HG02884 (cell line): ENCODE data around the gene ARHGAP23.
"Not testable (repeated sequence)": the region's sequence is repeated elsewhere in the genome, so short reads cannot be mapped to it uniquely, and the experiment has no call there.

Experiments
- ATAC-seq: cut with Tn5 transposase; IDR thresholded peaks from one replicate; pipeline ENCODE4 v1.9.1; 2021; ENCODE audit warnings: mild to moderate bottlenecking, moderate library complexity; ENCODE audit not compliant: unreplicated experiment

Gene ARHGAP23

DNA sequence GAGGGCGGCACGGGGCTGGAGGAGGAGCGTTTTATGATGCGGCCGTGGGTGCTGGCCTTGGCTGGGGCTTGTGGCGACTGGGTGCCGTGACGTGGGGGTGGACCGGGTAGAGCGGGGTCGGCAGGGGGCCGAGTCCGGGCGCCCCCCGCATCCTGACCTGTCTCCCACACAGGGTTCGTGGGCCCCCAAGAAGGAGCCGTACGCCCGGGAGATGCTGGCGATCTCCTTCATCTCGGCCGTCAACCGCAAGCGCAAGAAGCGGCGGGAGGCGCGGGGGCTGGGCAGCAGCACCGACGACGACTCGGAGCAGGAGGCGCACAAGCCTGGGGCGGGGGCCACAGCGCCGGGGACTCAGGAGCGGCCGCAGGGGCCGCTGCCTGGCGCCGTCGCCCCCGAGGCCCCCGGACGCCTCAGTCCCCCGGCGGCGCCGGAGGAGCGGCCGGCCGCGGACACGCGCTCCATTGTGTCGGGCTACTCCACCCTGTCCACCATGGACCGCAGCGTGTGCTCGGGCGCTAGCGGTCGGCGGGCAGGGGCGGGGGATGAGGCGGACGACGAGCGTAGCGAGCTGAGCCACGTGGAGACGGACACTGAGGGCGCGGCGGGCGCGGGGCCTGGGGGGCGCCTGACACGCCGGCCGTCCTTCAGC is 81.6 kb downstream of the ARHGAP23 start:
- ATAC-seq: no peak

DNA sequence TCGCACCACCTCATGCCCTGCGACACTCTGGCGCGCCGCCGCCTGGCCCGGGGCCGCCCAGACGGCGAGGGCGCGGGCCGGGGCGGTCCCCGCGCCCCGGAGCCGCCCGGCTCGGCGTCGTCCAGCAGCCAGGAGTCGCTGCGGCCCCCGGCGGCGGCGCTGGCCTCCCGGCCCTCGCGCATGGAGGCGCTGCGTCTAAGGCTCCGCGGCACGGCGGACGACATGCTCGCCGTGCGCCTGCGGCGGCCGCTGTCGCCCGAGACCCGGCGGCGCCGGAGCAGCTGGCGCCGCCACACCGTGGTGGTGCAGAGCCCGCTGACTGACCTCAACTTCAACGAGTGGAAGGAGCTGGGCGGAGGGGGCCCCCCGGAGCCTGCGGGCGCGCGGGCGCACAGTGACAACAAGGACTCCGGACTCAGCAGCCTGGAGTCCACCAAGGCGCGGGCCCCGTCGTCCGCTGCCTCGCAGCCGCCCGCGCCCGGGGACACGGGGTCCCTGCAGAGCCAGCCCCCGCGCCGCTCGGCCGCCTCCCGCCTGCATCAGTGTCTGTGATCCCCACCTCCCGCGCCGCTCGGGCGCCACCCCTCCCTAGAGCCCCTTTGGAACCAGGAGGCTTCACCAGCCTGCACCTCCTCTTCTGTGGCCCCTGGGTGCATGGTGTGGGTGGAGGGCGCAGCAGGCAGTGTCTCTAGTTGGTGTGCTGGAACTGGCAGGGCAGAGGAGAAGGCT is 82.3 kb downstream of the ARHGAP23 start:
- ATAC-seq: no peak

DNA sequence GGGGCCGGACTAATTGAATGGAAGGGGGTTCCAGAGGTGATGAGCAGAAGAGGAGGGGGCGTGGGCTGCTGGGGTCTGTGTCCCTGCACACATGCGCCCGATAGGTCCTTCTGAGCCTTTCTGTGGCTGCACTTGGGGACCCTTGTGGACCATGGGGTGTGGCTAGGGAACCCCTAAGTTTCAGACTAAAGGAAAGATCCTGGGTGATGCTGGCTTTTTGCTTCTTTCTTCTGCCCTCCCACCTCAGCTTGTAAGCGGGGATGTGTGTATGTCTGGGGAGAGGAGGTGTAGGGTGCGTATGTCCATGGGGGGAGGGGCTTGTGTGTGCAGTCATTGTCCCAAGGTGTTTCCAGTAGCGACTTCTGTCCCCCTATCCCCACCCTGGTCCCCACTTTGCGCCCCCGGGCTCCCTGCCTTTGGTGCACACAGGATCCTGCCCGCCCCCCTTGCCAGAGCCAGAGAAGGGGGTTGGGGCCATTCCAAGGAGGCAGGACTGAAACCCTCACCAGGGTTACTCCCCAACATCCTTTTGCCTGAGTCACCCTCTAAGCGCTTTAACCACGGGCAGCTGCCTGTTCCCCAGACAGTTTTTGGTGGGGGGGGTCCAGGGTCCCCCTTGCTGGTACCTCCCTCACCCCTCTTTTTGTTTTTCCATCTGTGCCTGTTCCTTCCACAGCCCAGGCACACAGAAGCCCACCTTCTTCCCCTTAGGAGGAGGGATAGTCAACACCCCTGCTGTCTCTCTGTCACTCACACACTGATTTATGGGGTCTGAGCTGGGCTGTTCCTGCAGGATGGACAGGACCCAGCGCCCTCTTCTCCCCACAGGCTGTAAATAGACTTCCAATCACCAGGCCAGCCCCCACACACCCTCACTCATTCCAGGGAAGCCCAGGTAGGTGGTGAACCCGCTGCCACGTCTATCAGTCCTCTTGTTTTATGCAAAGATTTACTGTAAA is 83.2 kb downstream of the ARHGAP23 start:
- no peak for ATAC-seq

DNA sequence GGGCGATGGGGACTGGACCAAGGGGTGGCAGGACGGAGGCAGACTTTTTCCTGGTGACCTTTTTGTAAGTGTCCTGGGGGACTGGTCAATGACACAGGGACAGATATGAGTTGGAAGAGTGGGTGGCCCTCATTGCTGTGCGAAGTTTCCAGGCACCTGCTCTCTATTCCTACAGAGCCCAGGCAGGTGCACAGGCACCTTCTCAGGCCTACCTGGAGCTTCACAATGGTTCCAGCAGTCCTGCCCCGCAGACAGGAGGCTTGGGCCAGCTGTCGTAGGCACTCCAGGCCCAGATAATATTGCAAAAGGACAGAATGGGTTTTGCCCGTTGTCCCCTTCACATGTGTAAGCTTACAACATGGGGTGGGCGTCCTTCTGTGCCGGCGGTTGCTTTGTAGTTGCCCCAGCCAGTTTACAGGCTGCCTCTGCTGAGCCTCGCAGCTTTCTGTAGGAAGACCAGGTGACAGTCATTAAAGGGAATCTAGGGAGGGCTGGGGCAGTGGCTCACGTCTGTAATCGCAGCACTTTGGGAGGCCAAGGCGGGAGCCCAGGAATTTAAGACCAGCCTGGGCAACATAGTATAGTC is 84.3 kb downstream of the ARHGAP23 start:
- no peak for ATAC-seq

DNA sequence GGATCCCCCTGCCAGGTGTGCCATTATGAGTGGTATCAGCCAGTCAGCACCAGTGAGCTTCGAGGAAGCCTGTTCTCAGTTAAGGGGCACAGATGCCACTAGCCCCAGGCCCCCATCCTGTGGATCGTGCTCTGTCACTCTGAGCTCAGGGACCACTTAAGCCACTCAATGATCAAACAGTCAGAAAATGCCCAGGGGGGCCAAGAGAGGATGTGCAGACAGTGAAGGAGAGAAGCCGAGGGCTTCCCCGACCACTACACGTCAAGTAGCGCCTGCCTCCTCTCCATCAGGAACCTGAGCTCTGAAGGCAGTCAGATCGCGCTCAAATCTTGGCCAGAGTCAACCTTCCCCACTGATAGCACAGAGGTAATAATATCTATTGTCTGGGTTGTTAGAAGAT is 98.3 kb downstream of the ARHGAP23 start:
- not testable (repeated sequence) for ATAC-seq

DNA sequence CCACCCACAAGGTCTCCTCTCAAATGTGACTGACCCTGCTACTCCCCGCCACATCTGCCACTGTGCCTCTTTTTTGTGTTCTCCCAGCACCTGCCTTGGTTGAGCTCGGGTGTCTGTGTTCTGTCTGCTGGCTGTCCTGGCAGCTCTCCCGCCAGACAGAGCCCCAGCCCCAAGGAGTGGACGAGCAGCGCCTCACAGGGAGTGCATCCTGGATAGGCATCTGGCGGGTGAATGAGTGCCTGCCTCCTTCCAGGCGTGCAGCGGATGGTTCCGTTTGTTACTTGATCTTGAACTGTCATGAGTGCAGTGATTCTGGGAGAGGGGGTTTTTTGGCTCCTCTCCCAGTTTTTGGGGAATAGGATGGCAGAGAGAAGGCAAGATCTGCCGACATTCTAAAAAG is 99.9 kb downstream of the ARHGAP23 start:
- ATAC-seq: not testable (repeated sequence)

DNA sequence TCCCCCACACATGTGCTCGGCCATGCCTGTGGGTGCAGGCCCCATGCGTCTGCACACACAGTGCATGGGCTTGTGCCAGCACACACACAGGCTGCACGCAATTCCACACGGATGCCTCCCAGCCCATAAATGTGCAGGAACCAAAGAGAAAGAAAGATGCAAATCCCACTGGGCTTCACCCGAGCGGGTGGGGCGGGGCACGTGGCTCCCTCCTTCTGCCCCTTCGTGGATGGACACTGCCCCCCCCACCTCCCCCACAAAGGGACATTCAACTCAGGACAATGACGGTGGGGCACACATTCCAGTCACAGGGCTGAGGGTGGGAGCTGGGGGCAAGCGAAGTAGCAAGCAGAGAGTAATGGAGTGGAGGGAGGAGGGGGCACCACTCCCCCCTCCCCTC is 102.6 kb downstream of the ARHGAP23 start:
- ATAC-seq: not testable (repeated sequence)

DNA sequence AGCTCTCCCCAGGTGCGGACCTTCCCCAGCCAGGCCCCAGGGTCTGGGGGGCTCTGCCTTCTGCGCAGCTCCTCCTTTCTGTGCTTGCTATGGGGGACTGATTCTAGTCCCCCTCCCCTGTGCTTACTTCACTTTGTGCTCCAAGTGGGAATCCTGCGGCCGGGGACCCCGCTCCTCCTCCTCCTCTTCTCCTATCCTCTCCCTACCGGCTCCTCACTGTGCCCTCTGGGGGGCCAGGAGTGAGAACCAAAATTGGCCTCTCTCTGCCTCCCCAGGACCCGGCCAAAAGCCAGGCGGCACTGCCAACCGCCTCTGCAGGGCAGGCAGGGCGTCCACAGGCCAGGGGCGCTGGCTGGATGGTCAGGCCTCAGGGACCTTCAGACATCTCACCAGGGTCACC is 103.5 kb downstream of the ARHGAP23 start:
- ATAC-seq: not testable (repeated sequence)

DNA sequence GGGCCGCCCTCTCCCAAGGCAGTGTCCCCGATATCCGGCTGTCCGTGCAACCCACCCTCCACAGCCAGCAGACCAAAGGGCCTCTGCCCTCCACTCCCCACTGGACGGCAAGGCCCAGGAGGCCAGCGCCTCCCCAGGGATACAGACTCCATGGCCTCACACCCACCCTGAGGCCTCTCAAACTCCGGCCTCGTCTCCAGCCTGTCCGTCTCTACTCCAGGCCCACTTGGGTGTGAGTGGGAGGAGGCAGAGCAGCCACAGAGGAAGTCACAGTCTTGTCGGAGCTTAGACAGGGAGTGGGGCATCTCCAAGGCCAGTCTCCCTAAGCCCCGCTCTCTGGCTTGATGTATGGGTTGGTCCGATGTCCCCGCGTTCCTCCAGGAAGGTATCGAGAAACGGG is 104.2 kb downstream of the ARHGAP23 start:
- ATAC-seq: no peak

DNA sequence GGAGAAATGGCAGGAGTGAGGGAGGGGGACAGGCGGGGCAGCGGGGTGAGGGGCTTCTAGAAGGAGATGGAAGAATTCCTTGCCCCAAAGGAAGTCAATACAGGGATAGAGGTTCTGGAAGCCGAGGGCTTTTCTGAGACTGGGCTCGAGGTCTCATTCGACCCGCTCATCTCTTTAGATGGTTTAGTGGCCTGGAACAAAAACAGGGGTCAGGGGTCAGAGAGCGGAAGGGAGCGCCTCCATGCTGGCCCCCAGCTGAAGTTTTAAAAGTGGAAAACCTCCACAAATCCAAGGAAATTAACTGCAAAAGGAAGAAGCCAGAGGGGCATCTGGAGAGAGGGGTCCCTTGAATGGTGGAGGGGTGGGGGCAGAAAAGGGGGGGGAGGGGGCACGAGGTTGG is 105.0 kb downstream of the ARHGAP23 start:
- no peak for ATAC-seq

DNA sequence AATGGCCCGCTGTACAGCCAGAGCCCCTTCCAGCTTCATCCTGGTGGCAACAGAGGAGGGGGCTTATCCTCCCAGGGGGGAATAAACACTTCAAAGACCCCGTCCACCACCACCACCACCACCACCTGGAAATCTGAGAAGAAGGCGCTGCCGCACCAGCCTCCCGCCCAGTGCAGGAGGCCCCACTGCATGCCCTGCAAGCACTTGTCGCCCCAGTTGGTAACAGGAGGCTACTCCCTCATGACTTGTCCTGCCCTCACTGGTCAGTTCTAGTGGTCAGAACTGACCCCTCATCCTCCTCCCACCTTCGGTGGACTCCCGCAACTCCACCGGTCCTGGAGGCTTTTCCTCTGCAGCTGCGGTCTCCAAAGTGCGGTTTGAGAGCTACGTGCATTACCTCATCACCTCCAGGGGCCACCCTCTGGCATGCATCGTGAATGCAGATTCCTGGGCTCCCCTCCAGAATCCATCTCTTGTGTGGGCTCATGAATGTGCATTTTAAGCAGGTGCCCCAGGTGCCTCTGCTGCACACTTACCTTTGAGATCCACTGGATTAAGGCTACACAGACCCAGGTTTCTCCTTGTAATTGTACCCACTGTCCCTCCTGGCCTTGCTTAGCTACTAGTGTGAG is 105.7 kb downstream of the ARHGAP23 start:
- no peak for ATAC-seq

DNA sequence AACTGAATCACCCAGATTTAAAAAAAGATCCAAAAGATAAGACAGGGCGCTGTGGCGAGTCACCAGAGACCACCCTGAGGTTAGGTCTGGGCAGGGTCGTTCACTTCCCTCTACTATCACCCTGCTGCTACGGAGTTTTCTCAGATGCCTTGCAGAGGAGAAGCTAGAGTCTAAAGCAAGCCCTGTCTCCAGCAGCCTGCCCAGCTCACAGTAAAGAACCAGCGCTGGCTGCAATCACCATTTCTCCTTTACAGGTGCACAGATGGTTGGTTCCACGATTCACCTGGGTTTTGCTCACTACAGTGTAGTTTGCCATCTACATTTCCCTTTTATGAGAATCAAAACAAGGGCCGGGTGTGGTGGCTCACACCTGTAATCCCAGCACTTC is 106.2 kb downstream of the ARHGAP23 start:
- ATAC-seq: no peak

DNA sequence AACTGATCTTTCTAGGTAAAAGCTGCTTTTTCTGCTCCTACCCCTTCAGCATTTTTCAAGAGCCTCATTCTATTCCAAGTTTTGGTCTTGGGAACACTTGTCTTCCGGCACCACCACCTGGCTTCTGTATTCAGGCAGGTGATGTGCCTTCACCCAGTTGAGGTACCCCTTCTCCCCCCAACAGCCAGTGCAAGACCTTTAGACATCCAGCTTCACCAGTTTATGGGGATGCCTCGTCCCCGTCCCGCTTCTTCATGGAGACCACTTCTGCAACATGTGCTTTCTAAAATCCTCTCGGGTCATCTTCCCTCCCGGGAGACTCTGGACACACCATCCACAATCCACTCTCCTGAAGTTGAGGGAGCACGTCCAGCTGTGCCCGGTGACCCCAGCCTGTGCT is 107.6 kb downstream of the ARHGAP23 start:
- ATAC-seq: no peak

DNA sequence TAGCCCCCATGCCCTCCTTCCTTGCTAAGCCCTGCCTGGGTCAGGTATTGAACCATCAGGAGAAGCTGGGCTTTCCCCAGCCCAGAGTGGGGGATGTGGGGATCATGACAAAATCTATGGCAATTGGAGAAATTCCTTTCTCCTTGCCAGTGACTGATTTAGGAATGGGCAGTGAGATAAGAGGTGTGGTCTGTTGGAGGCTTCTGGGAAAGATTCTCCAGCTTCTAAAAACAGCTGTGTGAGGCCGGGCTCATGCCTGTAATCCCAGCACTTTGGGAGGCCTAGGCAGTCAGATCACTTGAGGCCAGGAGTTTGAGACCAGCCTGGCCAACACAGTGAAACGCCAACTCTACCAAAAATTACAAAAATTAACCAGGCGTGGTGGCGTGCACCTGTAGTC is 108.4 kb downstream of the ARHGAP23 start:
- ATAC-seq: no peak

DNA sequence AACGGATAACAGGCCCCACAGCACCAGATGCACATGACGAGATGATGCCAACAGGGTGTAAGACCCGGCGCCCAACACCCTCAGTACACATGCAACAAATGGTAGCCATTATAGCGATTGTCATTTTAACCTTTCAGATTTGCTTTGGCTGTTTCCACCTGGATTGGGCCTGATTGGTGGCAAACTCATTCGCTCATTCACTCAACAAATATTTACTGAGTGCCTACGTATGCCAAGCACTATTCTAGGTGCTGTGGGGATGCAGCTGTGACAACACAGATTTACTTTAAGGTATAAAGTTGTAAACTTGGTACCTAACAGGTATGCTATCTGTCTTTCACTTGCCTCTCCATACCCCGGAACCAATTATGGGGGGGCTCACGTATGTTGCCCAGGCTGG is 110.6 kb downstream of the ARHGAP23 start:
- ATAC-seq: no peak

DNA sequence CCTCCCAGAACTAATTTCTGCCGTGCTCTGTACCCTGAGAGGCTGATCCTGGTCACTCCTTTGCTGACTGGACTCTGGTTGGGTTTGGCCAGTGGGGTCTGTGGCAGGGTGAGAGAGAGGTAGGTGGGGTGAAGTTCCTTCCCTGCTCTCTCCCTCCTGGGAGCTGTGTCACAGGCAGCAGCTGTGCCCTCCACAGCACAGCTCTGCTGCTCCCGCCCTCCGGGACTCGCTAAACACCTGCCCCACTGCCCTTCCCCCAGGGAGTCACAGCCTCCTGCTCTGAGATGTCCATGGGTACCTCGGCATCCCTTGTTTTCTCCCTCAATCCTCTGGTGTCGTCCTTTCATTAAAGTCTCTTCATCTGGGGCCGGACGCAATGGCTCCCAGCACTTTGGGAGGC is 111.1 kb downstream of the ARHGAP23 start:
- ATAC-seq: no peak

DNA sequence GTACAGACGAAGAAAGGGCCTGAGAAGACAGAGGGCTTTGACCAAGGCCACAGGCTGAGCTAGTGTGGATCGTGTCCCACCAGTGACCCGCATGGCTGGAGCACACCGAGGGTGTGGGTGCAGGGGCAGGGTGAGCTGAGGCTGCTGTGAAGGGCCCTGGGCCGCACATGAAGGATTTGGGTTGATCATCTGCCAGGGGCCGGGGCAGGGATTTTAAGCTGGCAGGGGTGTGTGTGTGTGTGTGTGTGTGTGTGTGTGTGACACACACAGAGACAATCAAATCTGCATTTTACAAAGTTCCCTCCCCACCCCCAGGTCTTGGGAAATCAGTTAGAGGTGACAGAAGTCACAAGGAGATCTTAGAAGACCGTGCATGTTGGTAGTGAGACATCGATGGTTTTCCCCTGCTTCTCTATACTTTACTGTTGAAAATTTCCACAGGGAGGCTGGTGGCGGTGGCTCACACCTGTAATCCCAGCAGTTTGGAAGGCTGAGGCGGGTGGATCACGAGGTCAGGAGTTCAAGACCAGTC is 112.3 kb downstream of the ARHGAP23 start:
- ATAC-seq: no peak

DNA sequence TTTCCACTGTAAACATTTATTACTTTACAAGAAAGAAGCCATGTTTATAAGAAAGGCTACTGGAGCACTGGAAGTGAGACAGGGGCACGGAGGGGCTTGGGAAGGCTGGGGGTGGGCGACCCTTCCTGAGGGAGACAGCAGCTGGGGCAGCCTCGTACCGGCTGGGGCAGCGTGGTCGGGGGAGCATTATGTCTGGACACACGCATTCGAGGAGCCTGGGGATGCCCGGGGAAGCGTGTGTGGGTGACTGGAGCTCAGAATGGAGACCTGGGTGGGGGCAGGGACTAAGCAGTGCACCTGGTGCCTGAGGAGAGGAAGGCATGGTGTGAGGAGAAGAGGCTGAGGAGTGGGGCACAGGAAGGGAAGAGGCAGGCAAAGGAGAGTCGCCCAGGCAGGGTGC is 113.0 kb downstream of the ARHGAP23 start:
- ATAC-seq: no peak

DNA sequence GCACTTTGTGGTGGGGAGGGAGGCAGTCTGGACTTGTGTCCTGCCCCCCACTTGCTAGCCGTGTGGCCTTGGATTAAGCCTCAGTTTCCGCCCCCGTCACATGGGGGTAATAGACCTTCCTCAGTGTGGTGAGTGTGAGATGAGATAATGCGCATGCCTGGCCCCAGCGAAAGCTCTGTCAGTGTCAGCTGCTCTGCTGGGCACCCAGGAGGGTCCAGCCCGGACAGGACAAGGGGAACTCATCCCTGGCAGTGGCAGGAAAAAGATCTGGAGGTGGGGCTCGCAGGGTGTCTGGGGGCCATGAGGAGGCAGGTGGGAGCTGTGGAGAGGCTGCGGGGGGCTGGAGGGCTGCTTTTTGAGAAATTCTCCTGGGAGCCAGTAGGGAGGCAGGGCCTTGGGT is 114.0 kb downstream of the ARHGAP23 start:
- no peak for ATAC-seq

DNA sequence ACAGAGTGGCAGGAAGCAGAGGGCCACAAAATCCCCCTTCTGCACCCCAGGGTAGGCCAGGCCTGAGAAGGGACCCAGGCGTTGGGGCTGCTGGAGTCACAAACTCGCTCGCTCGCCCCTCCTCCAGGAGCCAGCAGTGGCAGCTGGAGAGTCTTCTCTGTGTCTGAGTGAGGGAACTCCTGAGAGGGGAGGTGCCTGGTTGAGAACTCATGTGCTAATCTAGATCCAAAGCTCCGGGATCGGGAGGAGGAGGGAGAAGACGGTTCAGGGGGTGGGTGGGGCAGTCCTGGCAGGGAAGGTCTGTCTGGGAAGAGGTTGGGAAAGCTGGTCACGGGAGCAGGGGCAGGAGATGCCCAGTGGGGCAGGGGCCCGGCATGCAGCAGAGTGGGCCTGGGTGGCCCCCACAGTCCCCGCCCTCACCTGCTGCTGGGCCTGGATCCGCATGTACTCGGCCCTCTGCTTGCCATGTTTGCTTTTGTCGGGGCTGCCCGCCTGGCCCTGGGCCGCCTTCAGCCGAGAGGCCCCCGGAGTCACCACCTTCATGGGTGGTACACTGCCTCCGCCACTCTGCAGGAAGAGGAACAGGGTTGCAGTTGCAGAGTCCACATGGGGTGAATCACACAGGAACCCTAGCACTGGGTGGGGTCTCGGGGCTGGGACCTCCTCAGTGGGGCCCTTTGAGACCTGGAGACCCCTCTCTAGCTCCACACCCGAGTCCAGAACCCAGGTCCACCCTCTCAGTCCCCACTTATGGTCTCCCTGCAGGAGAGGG is 115.3 kb downstream of the ARHGAP23 start:
- no peak for ATAC-seq
